NCI-H748 (cell line): ENCODE data around the gene UPB1.

Experiments
- DNase-seq: peaks from one replicate; lab custom pipeline; 2025; ENCODE audit not compliant: unreplicated experiment; lab: John Stamatoyannopoulos, UW

UPB1 gene

DNA sequence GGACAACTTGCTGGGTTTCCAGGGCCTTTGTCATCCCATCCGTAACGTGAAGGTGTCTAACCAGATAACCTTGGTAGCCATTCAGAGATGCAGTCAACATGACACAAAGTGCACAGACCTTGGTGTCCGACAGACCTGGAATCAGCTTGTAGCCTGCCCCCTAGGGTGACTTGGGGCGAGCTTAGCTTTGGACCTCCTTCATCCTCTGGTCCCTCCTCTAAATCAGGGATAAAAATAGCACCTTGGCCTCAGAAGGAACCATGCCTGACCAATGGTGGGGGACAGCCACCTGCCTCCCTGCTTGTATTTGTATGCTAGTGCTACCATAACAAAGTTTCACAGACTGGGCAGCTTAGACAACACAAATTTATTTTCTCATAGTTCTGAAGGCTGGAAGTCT, 64.3 kb downstream of the UPB1 start:
- no peak for DNase-seq

DNA sequence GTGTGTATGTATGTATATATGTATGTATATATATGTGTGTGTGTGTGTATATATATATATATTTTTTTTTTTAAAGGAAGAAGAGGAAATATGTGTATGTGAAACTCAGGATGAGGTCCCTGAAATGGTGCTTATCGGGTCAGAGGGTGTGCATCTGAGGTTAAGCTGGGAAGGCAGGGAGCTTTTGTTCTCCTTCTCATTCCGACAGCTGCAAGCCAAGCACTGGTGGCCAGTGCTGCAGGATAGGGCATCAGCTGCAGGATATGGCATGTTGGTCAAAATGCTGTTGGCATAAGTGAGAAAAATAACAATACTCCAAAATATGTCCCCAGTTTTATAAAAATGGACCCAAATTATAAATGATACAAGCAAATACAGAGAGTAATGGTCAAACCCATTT, 68.1 kb downstream of the UPB1 start:
- DNase-seq: no peak

DNA sequence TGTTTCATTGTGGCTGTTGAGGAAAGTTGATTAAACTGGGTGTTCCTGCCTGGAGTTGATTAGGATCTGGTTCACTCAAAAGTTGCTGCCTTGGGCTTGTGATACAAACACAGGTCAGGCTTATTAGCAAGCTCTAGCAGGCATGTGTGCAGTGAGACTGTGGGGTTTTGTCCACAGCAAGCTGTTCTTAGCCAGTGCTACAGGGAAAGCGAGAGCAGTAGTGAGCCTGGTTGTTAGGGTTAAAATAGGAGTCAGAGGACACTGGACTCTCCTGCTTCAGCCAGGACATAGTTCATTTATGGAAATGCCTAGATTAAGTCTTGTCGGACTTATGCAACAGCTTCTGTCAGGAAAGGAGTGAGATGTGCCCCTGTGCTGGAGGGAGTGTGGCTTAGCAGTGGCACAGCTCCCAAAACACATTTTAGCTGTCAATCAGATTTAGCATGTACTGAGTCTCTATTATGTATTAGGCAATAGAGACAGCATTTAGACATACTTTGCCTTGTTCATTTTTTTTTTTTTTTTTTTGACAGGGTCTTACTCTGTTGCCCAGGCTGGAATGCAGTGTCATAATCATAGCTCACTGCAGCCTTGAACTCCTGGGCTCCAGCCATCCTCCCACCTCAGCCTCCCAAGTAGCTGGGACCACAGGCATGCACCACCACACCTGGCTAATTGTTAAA, 69.4 kb downstream of the UPB1 start:
- DNase-seq: no peak

DNA sequence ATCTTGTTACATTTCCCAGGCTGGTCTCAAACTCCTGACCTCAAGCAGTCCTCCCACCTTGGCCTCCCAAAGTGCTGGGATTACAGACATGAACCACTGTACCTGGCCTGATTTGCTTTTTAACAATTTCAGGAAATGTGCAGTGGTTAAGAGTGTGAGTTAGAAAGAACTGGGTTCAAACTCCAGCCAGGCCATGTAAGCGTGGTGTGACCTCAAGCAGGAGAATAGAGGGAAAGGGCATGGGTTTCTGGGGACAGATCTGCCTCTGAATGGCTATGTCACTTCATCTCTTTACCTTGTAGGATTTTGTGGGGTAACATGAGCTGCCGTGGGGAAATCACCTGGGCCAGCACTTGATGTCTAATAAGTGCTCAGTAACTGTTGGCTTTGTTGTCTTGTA, 69.9 kb downstream of the UPB1 start:
- DNase-seq: no peak

GRCh38 chr22:24566899-24567511, 71.9 kb downstream of the UPB1 start:
- no peak for DNase-seq

DNA sequence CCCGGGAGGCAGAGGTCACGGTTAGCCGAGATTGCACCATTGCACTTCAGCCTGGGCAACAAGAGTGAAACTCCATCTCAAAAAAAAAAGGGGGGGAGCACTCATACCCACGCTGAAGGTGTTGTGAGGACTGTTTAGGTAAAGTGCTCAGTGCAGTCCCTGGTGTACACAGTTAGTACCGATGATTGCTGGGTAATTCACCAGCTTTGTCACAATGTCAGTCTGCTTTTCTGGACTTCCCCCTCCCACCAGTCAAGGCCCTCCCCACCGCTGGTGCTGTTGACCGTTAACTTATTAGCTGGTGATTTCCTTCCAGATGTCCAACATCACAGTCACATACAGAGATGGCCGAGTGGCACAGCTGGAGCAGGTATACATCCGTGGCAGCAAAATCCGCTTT, 72.5 kb downstream of the UPB1 start:
- no peak for DNase-seq

- no peak for DNase-seq
Observed at GRCh38 chr22:24571266-24571665, 76.1 kb downstream of the UPB1 start.

DNA sequence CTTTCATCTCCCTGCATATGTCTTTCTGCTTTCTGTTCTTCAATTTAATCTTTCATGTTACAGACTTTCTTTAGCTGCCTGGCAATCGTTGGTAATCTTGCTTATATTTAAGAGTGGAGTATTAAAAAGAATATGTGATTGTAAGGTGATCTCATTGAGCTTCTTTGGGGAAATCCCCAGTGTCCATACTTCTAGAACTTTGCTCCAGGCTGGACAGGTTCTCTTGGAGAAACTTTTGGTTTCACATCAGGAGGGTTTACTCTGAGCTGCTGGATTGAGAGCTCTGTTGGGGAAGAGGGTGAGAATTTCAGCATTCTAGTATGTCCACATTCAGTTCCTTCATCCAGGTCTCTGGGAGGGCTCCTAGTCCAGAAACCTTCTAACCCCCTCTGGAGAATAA, 81.6 kb downstream of the UPB1 start:
- no peak for DNase-seq
